ENCODE data around the gene NFKBIE. TPM values are rescaled to one million over a fixed set of nuclear protein-coding genes. Genes with fewer than 3 reads are reported as not detected.

NFKBIE gene
- total and polyA plus RNA-seq, 2 of the 13 experiments (the other 11 are each of a cell fraction or from before 2014, with no cell fraction given): 6.7 to 14.5 TPM

- FAIRE-seq (no peak), ATAC-seq (no peak), DNase-seq (ENCODE audit: low spot score) (no peak)
- ChIA-PET POLR2A (interaction anchor here (1.2 to 6.0 kb wide), 13 partner anchors 12 to 158 kb away, joined by 3 to 264 read pairs (median 7); partner anchors contain the start of genes HSP90AB1, MRPL14, SLC29A1 and TMEM151B), CTCF (ENCODE audit: low intra/inter-chr PET ratio, low total read pairs) (interaction anchor here (0.7 to 1.5 kb wide), 3 partner anchors 37 to 106 kb away, joined by 3 to 4 read pairs (median 4); no protein-coding TSS in a partner anchor)
- peaks cover 21 to 55% of the 10 kb centered on the region in 2 experiments for H3K36me3 ChIP-seq (replicated peaks in 1 of 2; ENCODE audit: control insufficient read depth in 1 of 2, insufficient read depth in 2 of 2, low read length in 2 of 2)
- H3K79me2 ChIP-seq (ENCODE audit: insufficient read depth, low read length): peaks cover 19% of the 10 kb centered on the region
- peak overlapping the region; percentile 92 for H3K9ac ChIP-seq (ENCODE audit: insufficient read depth, low read depth, low read length)
- H2AFZ ChIP-seq (ENCODE audit: low read length): no peak overlapping the region
- H4K20me1 ChIP-seq (ENCODE audit: insufficient read depth, low read length): peaks cover 37% of the 10 kb centered on the region
- intact Hi-C loops (cut with micrococcal nuclease; ENCODE audit: unreplicated experiment): no loop called here
- no TSS peak for BruUV-seq (replicated peaks)
- in situ Hi-C loops (cut with HindIII; ENCODE audit: extremely low pct_ligation_motif_present, low pct_unique_long_range_greater_than_20kb): no loop called here
- 64% methylated on average over 15 of the region's 15 CpGs for WGBS (ENCODE audit: low lambda C conversion rate)
- H3K4me1 ChIP-seq (ENCODE audit: insufficient read depth, low read length): peaks cover 56% of the 10 kb centered on the region
- peak overlapping the region; percentile 74 for H3K27ac ChIP-seq (ENCODE audit: extremely low read length, insufficient read depth, low read length)
- H3K9me3 ChIP-seq (ENCODE audit: low read length): no peaks in the 10 kb centered on the region
- peak overlapping the region; percentile 96 for H3K4me2 ChIP-seq (ENCODE audit: low read depth, low read length)
- no peaks in the 10 kb centered on the region; a peak in 1 of 5 replicates for H3K27me3 ChIP-seq (ENCODE audit: control insufficient read depth in 1 of 2, insufficient read depth in 2 of 2, low read length in 2 of 2)
- peak overlapping the region; percentile 52 to 84 (median 66); a peak in 5 of 6 replicates for H3K4me3 ChIP-seq (replicated peaks in 1 of 3; ENCODE audit: insufficient read depth in 1 of 3, low read depth in 2 of 3, low read length in 3 of 3)
- TF ChIP-seq SOX6 (IDR thresholded peaks at IDR 0.05) (no peak), SOX6 (CRISPR knock-in tag; IDR thresholded peaks at IDR 0.05) (0 out of 2 replicates have a peak, but pooled peaks have one; percentile 12), FLYWCH1 (CRISPR knock-in tag; IDR thresholded peaks at IDR 0.05) (no peak), ZC3H13 (CRISPR knock-in tag; IDR thresholded peaks at IDR 0.05) (0 out of 2 replicates have a peak, but pooled peaks have one; percentile 25), THAP9 (CRISPR knock-in tag; IDR thresholded peaks at IDR 0.05; ENCODE audit: borderline replicate concordance) (no peak), RBM39 (IDR thresholded peaks at IDR 0.05; ENCODE audit: low read depth, low read length, poor library complexity, severe bottlenecking) (no peak), ZNF512B (CRISPR knock-in tag; IDR thresholded peaks at IDR 0.05; ENCODE audit: borderline replicate concordance) (no peak), ATF6 (CRISPR knock-in tag; conservative IDR thresholded peaks at IDR 0.05) (0 out of 2 replicates have a peak, but pooled peaks have one; percentile 24), U2AF1 (optimal IDR thresholded peaks at IDR 0.05; ENCODE audit: low read depth, low read length) (no peak), ZNF589 (CRISPR knock-in tag; conservative IDR thresholded peaks at IDR 0.05) (no peak), RBFOX2 (IDR thresholded peaks at IDR 0.05; ENCODE audit: low read depth, low read length) (no peak), ZNF138 (CRISPR knock-in tag; IDR thresholded peaks at IDR 0.05; ENCODE audit: low read depth) (no peak), ATRX (CRISPR knock-in tag; IDR thresholded peaks at IDR 0.05; ENCODE audit: borderline replicate concordance) (no peak), ETV6 (CRISPR knock-in tag; conservative IDR thresholded peaks at IDR 0.05) (no peak)
These were observed 7.5 kb downstream of the NFKBIE start for GRCh38 chr6:44257753-44258324.

Data from HepG2 (cell line).